ENCODE measurements around the gene UGT2A2.

Gene UGT2A2

GRCh38 chr4:69568787-69569186 is 70.7 kb downstream of the UGT2A2 start:
- no peak for DNase-seq

DNA sequence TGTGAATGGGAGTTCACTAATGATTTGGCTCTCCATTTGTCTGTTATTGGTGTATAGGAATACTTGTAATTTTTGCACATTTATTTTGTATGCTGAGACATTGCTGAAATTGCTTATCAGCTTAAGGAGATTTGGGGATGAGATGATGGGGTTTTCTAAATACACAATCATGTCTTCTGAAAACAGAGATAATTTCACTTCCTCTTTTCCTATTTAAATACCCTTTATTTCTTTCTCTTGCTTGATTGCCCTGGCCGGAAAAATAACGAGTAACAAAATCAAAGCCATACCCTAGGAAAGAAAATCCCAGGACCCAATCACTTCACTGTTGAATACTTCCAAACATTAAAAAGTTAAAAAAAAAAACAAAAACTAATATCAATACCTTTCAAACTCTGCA is 76.0 kb downstream of the UGT2A2 start:
- no peak for DNase-seq

- DNase-seq, result no peak
Observed at GRCh38 chr4:69549651-69550050, 89.8 kb downstream of the UGT2A2 start.

GRCh38 chr4:69546134-69546765 is 93.2 kb downstream of the UGT2A2 start:
- DNase-seq, result no peak

Measured in CD4-positive, alpha-beta T cell treated with Interleukin-4 for 1 hour (primary cell).